Measurements from ENCODE around the gene ASCL4. TPM values are rescaled to one million over a fixed set of nuclear protein-coding genes. Genes with fewer than 3 reads are reported as not detected.

ASCL4 gene
- total RNA-seq, 1 donor from 2014 or later, result not detected

- Histone ChIP-seq H3K27me3 (peaks cover 73% of the 10 kb centered on the region), H3K4me2 (no peak overlapping the region), H3K79me2 (ENCODE audit: low read depth) (no peaks in the 10 kb centered on the region), H3K36me3 (no peaks in the 10 kb centered on the region), H3K27ac (no peak overlapping the region), H4K20me1 (ENCODE audit: low read depth) (peaks cover 10% of the 10 kb centered on the region), H3K9ac (no peak overlapping the region), H3K4me1 (peaks cover 6% of the 10 kb centered on the region), H3K4me3 (no peak overlapping the region), H3K9me3 (ENCODE audit: low read depth) (no peaks in the 10 kb centered on the region), H3F3A (ENCODE audit: low read depth) (peaks cover 9% of the 10 kb centered on the region), H2AFZ (replicated peaks) (no peak overlapping the region)
- Mint-ChIP-seq H3K9me3 (no peaks in the 10 kb centered on the region), H3K27me3 (ENCODE audit: insufficient read depth, low read depth) (peaks cover 48% of the 10 kb centered on the region), H3K27ac (no peak overlapping the region), H3K36me3 (no peaks in the 10 kb centered on the region), H3K4me3 (no peak overlapping the region), H3K4me1 (peaks cover 4% of the 10 kb centered on the region)
- DNase-seq (ENCODE audit: low spot score), result no peak
- TF ChIP-seq EZH2 (IDR thresholded peaks at IDR 0.05), result no peak
- TF ChIP-seq CTCF (IDR thresholded peaks at IDR 0.05), result no peak
These were observed 4.8 kb downstream of the ASCL4 start for GRCh38 chr12:107779077-107779831.

GRCh38 chr12:107780298-107780697, 5.8 kb downstream of the ASCL4 start:
- Histone ChIP-seq H3K4me3 (no peak overlapping the region), H3K79me2 (ENCODE audit: low read depth) (no peaks in the 10 kb centered on the region), H3K9me3 (ENCODE audit: low read depth) (no peaks in the 10 kb centered on the region), H3K36me3 (no peaks in the 10 kb centered on the region), H2AFZ (replicated peaks) (no peak overlapping the region), H3K4me2 (no peak overlapping the region), H3K27me3 (peaks cover 63% of the 10 kb centered on the region), H4K20me1 (ENCODE audit: low read depth) (peaks cover 3% of the 10 kb centered on the region), H3K27ac (no peak overlapping the region), H3K9ac (no peak overlapping the region), H3K4me1 (no peaks in the 10 kb centered on the region), H3F3A (ENCODE audit: low read depth) (no peaks in the 10 kb centered on the region)
- Mint-ChIP-seq H3K9me3 (no peaks in the 10 kb centered on the region), H3K27me3 (ENCODE audit: insufficient read depth, low read depth) (peaks cover 37% of the 10 kb centered on the region), H3K36me3 (no peaks in the 10 kb centered on the region), H3K4me1 (no peaks in the 10 kb centered on the region), H3K27ac (no peak overlapping the region), H3K4me3 (no peak overlapping the region)
- no peak for TF ChIP-seq EZH2 (IDR thresholded peaks at IDR 0.05)
- no peak for TF ChIP-seq EZH2phosphoT487 (IDR thresholded peaks at IDR 0.05)
- DNase-seq (ENCODE audit: low spot score), result no peak

- H3K4me3 ChIP-seq, result no peak overlapping the region
- no peak for DNase-seq (ENCODE audit: low spot score)
- Mint-ChIP-seq H3K9me3 (no peaks in the 10 kb centered on the region), H3K27me3 (ENCODE audit: insufficient read depth, low read depth) (peaks cover 22% of the 10 kb centered on the region), H3K36me3 (no peaks in the 10 kb centered on the region), H3K4me3 (no peak overlapping the region), H3K27ac (no peak overlapping the region), H3K4me1 (no peaks in the 10 kb centered on the region)
- no peaks in the 10 kb centered on the region for H3K4me1 ChIP-seq
- H3K9me3 ChIP-seq (ENCODE audit: low read depth), result no peaks in the 10 kb centered on the region
- H3K27me3 ChIP-seq, result peaks cover 45% of the 10 kb centered on the region
- H3K9ac ChIP-seq, result no peak overlapping the region
- no peaks in the 10 kb centered on the region for H3F3A ChIP-seq (ENCODE audit: low read depth)
- no peaks in the 10 kb centered on the region for H3K79me2 ChIP-seq (ENCODE audit: low read depth)
- no peak overlapping the region for H3K27ac ChIP-seq
- no peak overlapping the region for H3K4me2 ChIP-seq
- H4K20me1 ChIP-seq (ENCODE audit: low read depth), result no peaks in the 10 kb centered on the region
- H2AFZ ChIP-seq (replicated peaks), result no peak overlapping the region
- H3K36me3 ChIP-seq, result no peaks in the 10 kb centered on the region
- no peak for TF ChIP-seq EZH2 (IDR thresholded peaks at IDR 0.05)
These were observed 7.6 kb downstream of the ASCL4 start for GRCh38 chr12:107782067-107782466.

GRCh38 chr12:107783406-107784376, 9.2 kb downstream of the ASCL4 start:
- no peak for TF ChIP-seq CTCF (IDR thresholded peaks at IDR 0.05)
- no peak for TF ChIP-seq EZH2phosphoT487 (IDR thresholded peaks at IDR 0.05)
- no peak for TF ChIP-seq EZH2 (IDR thresholded peaks at IDR 0.05)
- no peak overlapping the region for H3K27ac ChIP-seq
- H3K9me3 Mint-ChIP-seq, result no peaks in the 10 kb centered on the region
- no peak overlapping the region for H2AFZ ChIP-seq (replicated peaks)
- H3K36me3 ChIP-seq, result no peaks in the 10 kb centered on the region
- H3F3A ChIP-seq (ENCODE audit: low read depth), result no peaks in the 10 kb centered on the region
- H3K27me3 Mint-ChIP-seq (ENCODE audit: insufficient read depth, low read depth), result peaks cover 18% of the 10 kb centered on the region
- no peaks in the 10 kb centered on the region for H3K36me3 Mint-ChIP-seq
- H3K4me3 Mint-ChIP-seq, result no peak overlapping the region
- H4K20me1 ChIP-seq (ENCODE audit: low read depth), result no peaks in the 10 kb centered on the region
- H3K27me3 ChIP-seq, result peaks cover 29% of the 10 kb centered on the region
- H3K9ac ChIP-seq, result no peak overlapping the region
- H3K9me3 ChIP-seq (ENCODE audit: low read depth), result no peaks in the 10 kb centered on the region
- peaks cover 5% of the 10 kb centered on the region for H3K4me1 ChIP-seq
- no peak for DNase-seq (ENCODE audit: low spot score)
- no peak overlapping the region for H3K4me2 ChIP-seq
- H3K4me1 Mint-ChIP-seq, result no peaks in the 10 kb centered on the region
- no peak overlapping the region for H3K4me3 ChIP-seq
- H3K27ac Mint-ChIP-seq, result no peak overlapping the region
- H3K79me2 ChIP-seq (ENCODE audit: low read depth), result no peaks in the 10 kb centered on the region
